H1 (cell line): ENCODE data around the gene C2orf76. TPM values are rescaled to one million over a fixed set of nuclear protein-coding genes. Genes with fewer than 3 reads are reported as not detected.

Source experiments
- CHD7 ChIP-seq: fragments of 300-600 bp; sonication (generic); IDR thresholded peaks from 2 replicates; pipeline ENCODE4 v1.7.1; 2012; ENCODE audit warnings: low read length, moderate library complexity, mild to moderate bottlenecking, inconsistent platforms; ENCODE audit not compliant: insufficient replicate concordance
- EZH2 ChIP-seq: fragments of 200-600 bp; sonication (generic); IDR thresholded peaks from 2 replicates; pipeline ENCODE4 v1.7.1; 2012; ENCODE audit warnings: low read depth, mild to moderate bottlenecking, moderate library complexity, low read length, inconsistent platforms; ENCODE audit not compliant: severe bottlenecking
- FOSL1 ChIP-seq: IDR thresholded peaks from 2 replicates; pipeline ENCODE4 v1.6.1; 2011; ENCODE audit warnings: mild to moderate bottlenecking, low read depth, low read length, moderate library complexity; ENCODE audit not compliant: insufficient read depth
- NRF1 ChIP-seq: IDR thresholded peaks from 2 replicates; pipeline ENCODE4 v1.6.1; 2011; ENCODE audit warnings: mild to moderate bottlenecking, low read depth, low read length, improper control_type of control experiment
- RAD21 ChIP-seq, 2 experiments: IDR thresholded peaks in 1 of 2; conservative IDR thresholded peaks in 1 of 2; 2 replicates each; pipeline ENCODE4 v1.6.1; 2011; ENCODE audit warnings: low read depth in 2 of 2, low read length in 2 of 2, improper control_type of control experiment in 1 of 2, inconsistent platforms in 1 of 2, mild to moderate bottlenecking in 1 of 2, moderate library complexity in 1 of 2
- polyA plus RNA-seq, 7 experiments: library from polyadenylated mRNA; depleted of rRNA in 3 of 7; stranded (reverse) in 5 of 7; unstranded in 2 of 7; fragments of >200 nt in 5 of 7; fragments of 200-250 nt in 2 of 7; gene quantifications; 1 replicate in 5 of 7; 2 replicates in 1 of 7; 4 replicates in 1 of 7; pipeline versions ENCODE4 v1.2.1 to v1.2.3, GENCODE V29; 2011 to 2013; ENCODE audit warnings: missing spikeins in 2 of 7, mixed read lengths in 2 of 7
- total RNA-seq: library from RNA; stranded (reverse); fragmentation: NEBNext Ultra II Directional; extraction: Animal tissue kit (Norgen Biotek cat#: 25700); gene quantifications from 2 replicates; pipeline ENCODE4 v1.2.1, GENCODE V29; 2021

C2orf76 gene
- total and polyA plus RNA-seq, 2 of the 8 experiments (the other 6 are each of a cell fraction or from before 2014, with no cell fraction given) = 4.4 to 5.0 TPM

DNA sequence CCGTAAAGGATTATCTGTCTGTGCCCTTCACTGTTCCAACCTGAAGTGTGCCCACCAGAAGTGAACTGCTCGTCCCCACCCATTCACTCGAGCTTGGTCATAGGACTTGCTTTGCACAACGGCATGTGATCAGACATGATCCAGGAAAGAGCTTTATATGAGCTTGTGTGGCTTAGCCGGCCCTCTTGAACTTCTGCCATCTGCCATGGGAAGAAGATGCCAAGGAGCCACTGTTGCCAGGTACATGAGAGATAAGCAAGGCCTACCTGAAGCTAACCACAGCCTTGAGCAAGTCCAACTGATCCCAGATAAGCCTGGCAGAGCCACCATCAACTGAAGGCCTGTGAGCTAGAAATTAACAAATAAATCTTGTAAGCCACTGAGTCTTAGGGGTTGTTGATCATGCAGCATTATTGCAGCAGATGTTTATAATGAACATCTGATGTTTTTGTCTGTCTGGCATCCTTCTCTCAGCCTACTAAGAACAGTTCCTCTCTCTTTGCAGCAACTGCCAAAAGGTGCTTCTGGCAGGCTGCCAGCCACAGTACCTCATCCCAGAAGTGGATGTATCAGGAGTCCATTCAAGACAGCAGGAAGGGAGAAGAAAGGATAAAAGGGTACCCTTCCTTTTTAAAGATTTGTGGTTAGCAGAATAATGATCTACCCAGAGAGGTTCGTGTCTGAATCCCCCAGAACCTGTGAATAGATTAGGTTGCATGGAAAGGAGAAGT lies 16.9 kb upstream of the C2orf76 start (continued):
- TF ChIP-seq CHD7 = no peak
- no peak for TF ChIP-seq FOSL1
- TF ChIP-seq EZH2 = no peak
- TF ChIP-seq RAD21 (IDR thresholded peaks at IDR 0.05 in 1 of 2, conservative IDR thresholded peaks at IDR 0.05 in 1 of 2; ENCODE audit: low read depth in 2 of 2, low read length in 2 of 2) = no peak
- no peak for TF ChIP-seq NRF1
